Loucy (cell line): ENCODE results near the gene LAMTOR1.

ENCODE experiments used
- H2AFZ ChIP-seq: fragments of 200-600 bp; sonication (generic); 2 replicates; pipeline ENCODE4 v1.6.0; 2016; ENCODE audit warnings: antibody characterized with exemption, mild to moderate bottlenecking, low read length, moderate library complexity
- H3F3A ChIP-seq: fragments of 200-600 bp; 2 replicates; pipeline ENCODE4 v1.6.0; 2016; ENCODE audit warnings: antibody characterized with exemption, low read depth, mild to moderate bottlenecking
- H3K27me3 ChIP-seq: fragments of 200-600 bp; sonication (generic); 2 replicates; pipeline ENCODE4 v1.6.1; 2014; ENCODE audit warnings: low read length, mild to moderate bottlenecking; ENCODE audit not compliant: insufficient read depth, poor library complexity, severe bottlenecking
- H3K36me3 ChIP-seq: fragments of 200-600 bp; sonication (generic); 2 replicates; pipeline ENCODE4 v1.6.1; 2016; ENCODE audit warnings: low read length; ENCODE audit not compliant: insufficient read depth
- H3K4me1 ChIP-seq: fragments of 200-600 bp; sonication (generic); 2 replicates; pipeline ENCODE4 v1.5.1; 2014; ENCODE audit warnings: low read length, mild to moderate bottlenecking; ENCODE audit not compliant: insufficient read depth, poor library complexity, severe bottlenecking
- H3K4me2 ChIP-seq: fragments of 200-600 bp; sonication (generic); 2 replicates; pipeline ENCODE4 v1.6.0; 2014; ENCODE audit warnings: antibody characterized with exemption, low read length, low read depth, mild to moderate bottlenecking; ENCODE audit not compliant: poor library complexity, severe bottlenecking
- H3K4me3 ChIP-seq: fragments of 200-600 bp; sonication (generic); 2 replicates; pipeline ENCODE4 v1.5.1; 2014; ENCODE audit warnings: low read length, mild to moderate bottlenecking, mixed read lengths; ENCODE audit not compliant: poor library complexity, severe bottlenecking
- H3K79me2 ChIP-seq: fragments of 200-600 bp; sonication (generic); 2 replicates; pipeline ENCODE4 v1.6.1; 2014; ENCODE audit warnings: low read length; ENCODE audit not compliant: insufficient read depth
- H3K9ac ChIP-seq: fragments of 200-600 bp; sonication (generic); 2 replicates; pipeline ENCODE4 v1.6.0; 2014; ENCODE audit warnings: mild to moderate bottlenecking, low read depth, low read length, moderate library complexity; ENCODE audit not compliant: poor library complexity, severe bottlenecking
- H3K9me2 ChIP-seq: fragments of 200-600 bp; sonication (generic); replicated peaks from 2 replicates; pipeline ENCODE4 v1.6.1; 2016; ENCODE audit warnings: low read depth, low read length, mixed read lengths
- H3K9me3 ChIP-seq: fragments of 200-600 bp; sonication (generic); 2 replicates; pipeline ENCODE4 v1.6.1; 2014; ENCODE audit warnings: mild to moderate bottlenecking, antibody characterized with exemption, low read length, low read depth; ENCODE audit not compliant: insufficient read depth
- H4K20me1 ChIP-seq: fragments of 200-600 bp; sonication (generic); 2 replicates; pipeline ENCODE4 v1.6.0; 2014; ENCODE audit warnings: antibody characterized with exemption, low read length, mild to moderate bottlenecking; ENCODE audit not compliant: insufficient read depth, poor library complexity, severe bottlenecking
- CTCF ChIP-seq: fragments of 200-600 bp; sonication (generic); conservative IDR thresholded peaks from 2 replicates; pipeline ENCODE4 v1.5.1; 2014; ENCODE audit warnings: mild to moderate bottlenecking, antibody characterized with exemption, low read length
- EZH2phosphoT487 ChIP-seq: fragments of 200-600 bp; IDR thresholded peaks from 2 replicates; pipeline ENCODE4 v1.6.1; 2018; ENCODE audit warnings: antibody characterized with exemption, mild to moderate bottlenecking, moderate library complexity, borderline replicate concordance

Gene LAMTOR1

GRCh38 chr11:72088076-72088808 lies 14.9 kb downstream of the LAMTOR1 start:
- H3K9ac ChIP-seq: no peak overlapping the region
- TF ChIP-seq CTCF (no peak), EZH2phosphoT487 (no peak)
- H3K4me3 ChIP-seq: no peak overlapping the region

DNA sequence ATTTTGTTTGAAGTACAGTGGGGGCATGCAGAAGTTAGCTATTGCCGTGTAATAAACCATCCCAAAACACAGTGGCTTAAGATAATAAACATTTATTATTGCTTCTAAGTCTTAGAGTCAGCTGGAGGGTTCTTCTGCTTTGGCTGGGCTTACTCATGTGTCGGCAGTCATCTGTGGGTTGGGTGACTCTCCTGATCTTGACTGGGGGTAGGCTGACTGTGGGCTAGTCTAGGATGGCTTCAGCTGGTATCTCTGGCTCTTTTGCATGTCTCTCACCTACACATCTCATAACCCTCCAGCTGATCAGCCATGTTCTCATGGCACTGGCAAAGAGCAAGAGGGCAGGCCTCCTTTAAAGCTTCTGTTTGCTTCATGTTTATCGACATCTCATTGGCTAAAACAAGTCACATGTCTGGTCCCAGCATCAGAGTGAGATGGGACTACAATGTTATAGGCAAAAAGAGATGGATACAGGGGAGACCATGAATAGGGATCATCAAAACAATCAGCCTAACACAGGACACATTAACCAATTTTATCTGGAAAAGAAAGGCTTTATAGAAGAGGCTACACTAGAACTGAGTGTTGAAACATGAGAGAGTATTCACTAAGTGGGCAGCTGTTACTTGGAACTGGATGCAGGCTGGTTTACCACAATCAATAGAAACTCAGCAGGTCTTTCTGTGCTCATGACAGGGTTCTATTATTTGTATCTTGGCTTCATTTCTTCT lies 17.3 kb downstream of the LAMTOR1 start:
- Histone ChIP-seq H2AFZ (no peak overlapping the region), H3K4me1 (peaks cover 11% of the 10 kb centered on the region), H3K27me3 (no peaks in the 10 kb centered on the region), H3K9me2 (no peaks in the 10 kb centered on the region), H3F3A (no peaks in the 10 kb centered on the region), H3K79me2 (no peaks in the 10 kb centered on the region), H4K20me1 (no peaks in the 10 kb centered on the region), H3K4me3 (no peak overlapping the region), H3K9me3 (no peaks in the 10 kb centered on the region), H3K36me3 (no peaks in the 10 kb centered on the region), H3K9ac (no peak overlapping the region), H3K4me2 (no peak overlapping the region)
- TF ChIP-seq EZH2phosphoT487 (no peak), CTCF (no peak)

More at GRCh38 chr11:72088076-72088808, 14.9 kb downstream of the LAMTOR1 start:
- no peaks in the 10 kb centered on the region for H3K9me3 ChIP-seq
- no peaks in the 10 kb centered on the region for H3K4me1 ChIP-seq
- H4K20me1 ChIP-seq: no peaks in the 10 kb centered on the region
- H2AFZ ChIP-seq: no peak overlapping the region
- H3K79me2 ChIP-seq: no peaks in the 10 kb centered on the region
- no peaks in the 10 kb centered on the region for H3K36me3 ChIP-seq
- H3K4me2 ChIP-seq: no peak overlapping the region
- H3K27me3 ChIP-seq: no peaks in the 10 kb centered on the region
- no peaks in the 10 kb centered on the region for H3K9me2 ChIP-seq
- no peaks in the 10 kb centered on the region for H3F3A ChIP-seq

- no peak overlapping the region for H2AFZ ChIP-seq
- H3K36me3 ChIP-seq: no peaks in the 10 kb centered on the region
- H3K27me3 ChIP-seq: no peaks in the 10 kb centered on the region
- H3K9me2 ChIP-seq: no peaks in the 10 kb centered on the region
- H3K9me3 ChIP-seq: no peaks in the 10 kb centered on the region
- no peak overlapping the region for H3K4me2 ChIP-seq
- peaks cover 4% of the 10 kb centered on the region for H3K79me2 ChIP-seq
- H3F3A ChIP-seq: no peaks in the 10 kb centered on the region
- TF ChIP-seq CTCF (no peak), EZH2phosphoT487 (no peak)
- no peak overlapping the region for H3K4me3 ChIP-seq
- H3K9ac ChIP-seq: no peak overlapping the region
- peaks cover 1% of the 10 kb centered on the region for H4K20me1 ChIP-seq
- peaks cover 11% of the 10 kb centered on the region for H3K4me1 ChIP-seq
Observed at GRCh38 chr11:72084965-72085364, 18.1 kb downstream of the LAMTOR1 start.
